Putamen (tissue), 1 donor: Measurements from ENCODE around the gene ATG2A.
A peak's percentile ranks its signal among the peaks of the same experiment; 100 is the strongest.
"Not testable (repeated sequence)": the region's sequence is repeated elsewhere in the genome, so short reads cannot be mapped to it uniquely, and the experiment has no call there.

Source experiments
- DNase-seq: peaks from one replicate; pipeline ENCODE4 v3.0.0-alpha.2; 2016; ENCODE audit warnings: low spot score

Gene ATG2A

GRCh38 chr11:64854534-64855502 is 62.2 kb downstream of the ATG2A start:
- DNase-seq, result no peak

- no peak for DNase-seq
Measured at GRCh38 chr11:64854157-64854533, 62.9 kb downstream of the ATG2A start.

DNA sequence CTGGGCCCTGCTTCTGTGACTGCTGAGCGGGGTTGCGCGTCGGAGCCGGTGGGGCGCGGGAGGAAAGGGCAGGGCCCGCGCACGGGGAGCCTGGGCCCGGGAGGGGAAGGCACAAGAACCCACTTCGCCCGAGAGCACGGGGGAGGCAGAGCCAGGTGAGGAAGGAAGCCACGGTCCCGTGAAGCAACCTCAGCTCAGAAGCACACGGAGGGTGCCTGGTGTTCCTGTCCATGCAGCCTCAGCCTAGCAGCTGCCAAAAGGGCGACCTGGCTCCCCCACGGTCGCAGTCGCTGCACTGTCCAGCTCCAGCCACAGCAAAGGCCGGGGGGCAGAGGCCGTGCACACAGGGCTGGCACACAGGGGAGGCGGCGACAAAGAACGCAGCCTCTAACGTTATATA is 63.3 kb downstream of the ATG2A start:
- no peak for DNase-seq

DNA sequence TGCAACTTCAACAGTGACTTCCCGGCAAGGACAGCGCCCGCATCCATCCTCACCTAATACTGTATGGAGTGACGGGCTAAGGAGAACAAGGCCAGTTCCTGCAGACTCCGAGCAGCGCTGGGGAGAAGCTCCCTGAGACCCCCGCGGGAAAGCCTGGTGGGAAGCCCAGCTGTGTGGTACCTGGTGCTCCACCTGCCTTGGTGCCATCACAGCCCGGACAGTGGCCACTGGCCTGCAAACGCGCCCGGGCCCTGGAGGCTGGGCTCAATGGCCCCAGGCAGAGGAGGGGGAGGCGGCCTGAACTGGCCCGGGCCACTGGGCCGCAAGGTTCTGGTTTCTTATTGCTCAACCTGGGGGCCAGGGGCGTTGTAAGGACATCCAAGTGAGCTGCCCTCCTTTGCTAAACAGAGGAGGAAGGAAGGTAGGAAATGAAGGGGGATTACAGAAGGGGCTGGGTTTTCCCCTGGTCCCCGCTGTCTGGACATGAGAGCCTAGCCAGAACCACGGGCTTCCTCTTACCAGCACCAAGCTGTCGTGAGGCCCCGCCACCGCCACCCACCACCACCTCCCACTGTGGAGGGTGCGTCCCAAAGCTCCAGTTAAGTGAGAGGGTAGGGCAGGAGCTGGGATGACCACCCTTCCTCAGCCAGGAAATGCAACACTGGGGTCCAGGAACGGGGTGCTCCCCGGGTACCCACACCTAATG is 64.1 kb downstream of the ATG2A start:
- no peak for DNase-seq

DNA sequence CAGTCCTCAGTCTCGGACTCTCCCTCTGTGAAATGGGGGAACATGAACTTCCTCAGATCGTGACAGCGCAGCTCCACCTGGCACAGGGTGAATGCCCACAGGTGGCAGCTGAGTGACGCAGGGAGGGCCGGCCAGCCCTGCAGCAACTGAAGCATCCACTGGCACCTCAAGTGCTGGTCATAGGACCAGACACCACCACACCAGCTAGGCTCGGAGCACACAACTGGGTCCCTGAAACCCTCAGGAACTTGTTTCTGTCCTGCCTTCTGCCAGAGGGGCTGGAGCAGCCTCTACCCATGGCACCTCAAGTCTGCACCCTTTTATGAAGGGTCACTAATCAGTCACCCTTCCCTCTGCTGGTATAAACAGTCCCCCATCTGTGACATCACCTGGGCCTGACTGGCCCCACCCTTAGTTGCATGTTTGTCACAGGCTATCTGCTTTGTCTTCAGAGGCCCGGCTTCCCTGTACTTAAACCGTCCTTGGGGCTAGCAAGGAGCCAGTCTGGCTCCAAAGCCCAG is 65.1 kb downstream of the ATG2A start:
- no peak for DNase-seq

DNA sequence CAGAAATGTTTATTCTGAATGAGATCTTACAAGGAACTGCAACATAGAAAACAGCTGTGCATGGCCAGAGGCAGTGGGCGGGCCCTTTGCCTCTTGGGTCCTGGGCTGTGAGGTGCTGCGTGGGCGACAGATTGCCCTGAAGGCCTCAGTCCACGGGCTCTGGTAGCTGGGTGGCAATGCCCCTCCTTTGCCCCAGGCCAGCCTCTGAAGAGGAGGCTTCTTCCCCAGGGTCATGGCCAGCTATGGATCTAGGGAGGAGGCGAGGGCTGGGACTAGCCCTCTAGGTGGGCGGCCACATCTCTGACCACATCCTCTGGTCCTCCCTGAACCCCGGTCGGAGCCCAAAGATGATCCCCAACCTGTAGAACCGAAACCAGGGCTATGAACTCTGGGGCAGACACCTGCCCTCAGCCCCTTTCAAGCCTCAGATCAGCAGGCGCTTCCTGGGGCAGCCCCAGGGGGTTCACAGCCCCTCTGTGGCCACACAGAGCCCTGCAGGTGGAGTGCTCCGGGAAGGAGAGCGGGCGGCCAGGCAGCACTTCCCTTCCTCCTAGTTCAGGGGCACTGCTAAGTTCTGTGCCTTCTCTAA is 65.9 kb downstream of the ATG2A start:
- no peak for DNase-seq

- no peak for DNase-seq
Measured at GRCh38 chr11:64849598-64850356, 67.2 kb downstream of the ATG2A start.

DNA sequence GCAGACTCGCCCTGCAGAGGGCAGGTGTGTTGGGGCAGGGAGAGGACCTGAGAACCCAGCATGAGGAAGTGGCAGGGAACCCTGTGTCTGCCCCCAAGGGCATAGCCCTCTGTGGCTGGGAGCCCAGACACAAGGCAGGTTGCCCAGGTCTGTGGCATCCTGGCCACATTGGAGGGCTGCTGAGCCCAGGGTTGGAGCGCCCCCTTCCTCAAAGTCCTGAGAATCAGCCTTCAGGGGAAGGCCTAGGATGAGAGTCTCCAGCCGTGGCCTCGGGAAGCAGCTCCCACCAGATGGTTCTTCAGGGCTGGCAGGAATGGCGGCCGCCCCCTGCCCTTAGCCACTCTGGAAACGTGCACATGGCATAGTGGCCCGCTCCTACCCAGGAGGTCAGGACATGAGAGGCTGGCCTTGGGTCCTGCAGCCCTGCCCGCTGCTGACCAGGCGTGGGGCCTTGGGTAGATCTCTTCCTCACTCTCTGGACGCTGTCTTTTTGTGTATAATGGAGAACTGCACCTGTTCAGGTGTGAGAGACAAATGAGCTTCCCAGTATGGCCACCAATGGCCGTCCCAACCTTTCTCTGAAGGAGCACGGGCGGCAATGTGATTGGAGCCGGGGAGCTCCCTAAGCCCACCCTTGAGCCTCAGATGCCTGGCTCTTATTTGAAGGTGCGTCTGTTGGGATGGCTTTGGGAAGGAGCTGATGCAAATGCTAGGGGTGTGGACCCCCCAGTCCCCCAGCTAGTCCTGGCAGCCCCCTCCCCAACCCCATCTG is 68.0 kb downstream of the ATG2A start:
- no peak for DNase-seq

- DNase-seq, result no peak
Measured at GRCh38 chr11:64848214-64848825, 68.7 kb downstream of the ATG2A start.

- DNase-seq, result peak; percentile 81
Measured at GRCh38 chr11:64846998-64847666, 69.9 kb downstream of the ATG2A start.

- not testable (repeated sequence) for DNase-seq
Measured at GRCh38 chr11:64845776-64846129, 71.3 kb downstream of the ATG2A start.

- no peak for DNase-seq
Measured at GRCh38 chr11:64845129-64845775, 71.8 kb downstream of the ATG2A start.
